ENCODE data around the gene FAM186B.

GRCh38 chr12:49562233-49562632, 43.2 kb downstream of the FAM186B start:
- TF ChIP-seq POLR2A (IDR thresholded peaks at IDR 0.05; ENCODE audit: borderline replicate concordance, extremely low read depth, insufficient read depth, insufficient read length) (no peak), POLR2AphosphoS5 (IDR thresholded peaks at IDR 0.05; ENCODE audit: low read depth, low read length) (no peak), CTCF (IDR thresholded peaks at IDR 0.05 in 2 of 3, conservative IDR thresholded peaks at IDR 0.05 in 1 of 3; ENCODE audit: borderline replicate concordance in 1 of 3, insufficient read depth in 1 of 3, low read depth in 2 of 3, low read length in 2 of 3) (no peak), RAD21 (IDR thresholded peaks at IDR 0.05; ENCODE audit: low read depth) (no peak)
